ENCODE measurements around the gene STYXL1.

Gene STYXL1

DNA sequence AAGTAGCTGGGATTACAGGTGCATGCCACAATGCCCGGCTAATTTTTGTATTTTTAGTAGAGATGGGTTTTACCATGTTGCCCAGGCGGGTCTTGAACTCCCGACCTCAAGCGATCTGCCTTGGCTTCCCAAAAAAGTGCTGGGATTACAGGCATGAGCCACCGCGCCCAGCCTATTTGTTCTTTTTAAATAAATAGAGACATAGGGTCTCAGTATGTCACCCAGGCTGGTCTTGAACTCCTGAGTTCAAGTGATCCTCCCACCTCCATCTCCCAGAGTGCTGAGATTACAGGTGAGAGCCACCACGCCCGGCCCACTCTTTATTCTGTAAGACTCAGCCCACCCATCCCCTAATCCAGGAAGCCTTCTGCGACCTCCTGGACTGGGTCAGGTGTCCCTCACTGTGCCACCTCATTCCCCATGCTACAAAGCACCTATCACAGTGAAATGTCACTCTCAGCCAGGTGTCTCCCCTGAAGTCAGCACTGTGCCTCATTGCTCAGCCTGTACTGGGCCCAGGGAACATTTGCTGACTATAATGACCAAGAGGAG, 56.2 kb downstream of the STYXL1 start:
- DNase-seq, result no peak

DNA sequence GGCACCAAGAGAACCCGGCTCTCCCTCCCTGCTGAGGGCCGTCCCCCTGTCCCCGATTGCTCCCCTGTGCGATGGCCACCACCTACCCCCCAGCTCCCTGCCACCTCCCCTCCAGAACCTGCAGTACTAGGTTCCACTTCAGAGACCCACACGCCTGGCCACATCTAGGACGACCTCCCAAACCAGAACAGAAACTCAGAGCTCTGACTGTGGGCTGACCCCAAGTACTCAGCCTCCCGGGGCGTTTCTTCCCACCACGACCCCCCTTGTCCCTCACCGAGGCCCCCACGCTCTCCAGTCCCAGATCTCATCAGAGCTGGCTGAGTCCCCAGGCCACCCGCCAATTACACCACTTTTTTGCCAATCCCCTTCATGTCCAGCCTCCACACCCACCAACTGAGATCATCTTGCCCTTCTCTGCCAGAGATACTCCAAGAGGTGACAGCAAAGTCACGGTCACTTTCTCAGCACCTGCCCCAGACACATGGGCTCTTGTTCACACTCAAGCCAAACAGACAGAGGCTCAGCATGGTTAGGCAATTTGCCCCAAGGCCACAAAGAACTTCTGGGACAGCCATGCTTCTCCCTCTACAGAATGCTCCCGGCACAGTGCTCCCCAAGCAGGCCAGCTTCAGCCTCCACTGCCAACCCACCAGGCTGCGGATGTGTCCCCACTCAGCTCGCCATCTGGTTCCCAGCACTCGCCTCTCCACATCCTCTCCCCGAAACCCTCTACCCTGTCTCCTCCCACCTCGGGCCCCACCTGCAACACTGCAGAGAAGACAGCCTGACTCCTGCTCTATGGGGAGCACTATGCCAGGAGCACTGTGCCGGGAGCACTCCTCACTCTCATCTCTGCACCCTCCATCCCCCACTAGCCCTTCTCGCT, 58.1 kb downstream of the STYXL1 start:
- DNase-seq, result no peak

- DNase-seq, result no peak
Observed at GRCh38 chr7:75988568-75989499, 59.0 kb downstream of the STYXL1 start.

DNA sequence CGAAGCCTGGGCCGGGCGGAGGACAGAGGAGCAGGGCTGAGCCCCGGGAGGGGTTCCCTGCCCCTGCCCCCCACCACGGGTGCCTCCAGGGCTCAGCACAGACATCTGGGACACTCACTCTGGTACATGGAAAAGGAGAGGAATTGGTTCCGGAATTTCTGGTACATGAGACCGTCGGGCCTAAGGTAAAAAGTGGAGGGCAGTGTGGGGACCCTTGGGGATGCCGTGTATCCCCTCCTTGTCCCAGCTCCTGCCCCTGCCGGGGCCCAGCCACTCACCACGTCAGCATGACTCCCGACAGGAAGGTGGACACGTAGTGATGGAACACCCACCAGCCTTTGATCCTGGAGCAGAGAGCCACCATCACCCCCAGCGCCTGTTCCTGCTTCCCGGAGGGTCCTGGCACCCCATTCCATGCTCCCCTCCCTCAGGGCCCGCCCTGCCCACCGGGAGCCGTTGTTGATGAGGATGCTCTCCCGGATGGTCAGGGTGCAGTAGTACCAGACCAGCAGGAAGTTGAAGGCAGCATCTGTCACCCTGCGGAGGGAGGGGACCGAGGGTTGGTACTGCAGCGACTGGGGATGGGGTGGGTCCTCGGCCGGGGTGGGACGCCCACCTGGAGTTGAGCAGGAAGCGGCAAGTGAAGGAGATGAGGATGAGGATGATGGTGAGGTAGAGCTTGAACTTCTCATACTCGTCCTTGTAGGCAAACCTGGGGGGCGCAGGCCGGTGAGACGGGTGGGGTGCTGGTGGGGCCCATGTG, 59.8 kb downstream of the STYXL1 start:
- DNase-seq, result no peak

- no peak for DNase-seq
Observed at GRCh38 chr7:75987026-75987804, 60.6 kb downstream of the STYXL1 start.

GRCh38 chr7:75986147-75986781, 61.5 kb downstream of the STYXL1 start:
- no peak for DNase-seq

DNA sequence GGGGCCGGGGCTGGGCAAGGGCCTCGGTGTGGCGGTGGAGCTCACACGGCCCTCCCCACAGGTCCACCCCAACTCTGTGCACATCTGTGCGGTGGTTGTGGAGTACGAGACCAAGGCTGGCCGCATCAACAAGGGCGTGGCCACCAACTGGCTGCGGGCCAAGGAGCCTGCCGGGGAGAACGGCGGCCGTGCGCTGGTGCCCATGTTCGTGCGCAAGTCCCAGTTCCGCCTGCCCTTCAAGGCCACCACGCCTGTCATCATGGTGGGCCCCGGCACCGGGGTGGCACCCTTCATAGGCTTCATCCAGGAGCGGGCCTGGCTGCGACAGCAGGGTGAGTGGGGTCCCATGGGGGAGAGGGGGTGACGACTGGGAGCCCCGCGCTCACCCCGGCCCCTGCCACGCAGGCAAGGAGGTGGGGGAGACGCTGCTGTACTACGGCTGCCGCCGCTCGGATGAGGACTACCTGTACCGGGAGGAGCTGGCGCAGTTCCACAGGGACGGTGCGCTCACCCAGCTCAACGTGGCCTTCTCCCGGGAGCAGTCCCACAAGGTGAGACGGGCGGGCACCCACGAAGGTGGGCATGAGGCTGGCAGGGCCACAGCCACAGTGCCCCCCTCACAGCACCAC, 62.2 kb downstream of the STYXL1 start:
- no peak for DNase-seq

DNA sequence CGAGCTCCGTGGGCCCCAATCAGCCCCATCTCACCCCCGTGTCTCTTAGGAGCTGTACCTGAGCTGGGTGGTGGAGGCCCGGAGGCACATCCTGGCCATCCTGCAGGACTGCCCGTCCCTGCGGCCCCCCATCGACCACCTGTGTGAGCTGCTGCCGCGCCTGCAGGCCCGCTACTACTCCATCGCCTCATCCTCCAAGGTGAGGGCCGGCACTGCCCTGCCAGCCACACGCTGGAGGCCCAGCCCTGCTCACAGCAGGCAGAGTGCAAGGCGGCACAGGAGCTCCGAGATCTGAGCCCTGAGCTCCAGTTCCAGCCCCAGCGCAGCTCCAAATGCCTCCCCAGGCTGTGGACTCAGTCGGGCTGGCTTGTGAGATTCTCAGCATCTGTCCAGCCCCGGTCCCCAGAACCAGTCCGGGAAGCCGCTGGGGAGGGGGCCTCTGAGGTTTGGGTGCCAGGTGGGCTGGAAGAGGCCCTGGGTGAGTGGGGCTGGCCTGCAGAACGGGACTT, 62.7 kb downstream of the STYXL1 start:
- no peak for DNase-seq

- no peak for DNase-seq
Observed at GRCh38 chr7:75984130-75985008, 63.4 kb downstream of the STYXL1 start.

DNA sequence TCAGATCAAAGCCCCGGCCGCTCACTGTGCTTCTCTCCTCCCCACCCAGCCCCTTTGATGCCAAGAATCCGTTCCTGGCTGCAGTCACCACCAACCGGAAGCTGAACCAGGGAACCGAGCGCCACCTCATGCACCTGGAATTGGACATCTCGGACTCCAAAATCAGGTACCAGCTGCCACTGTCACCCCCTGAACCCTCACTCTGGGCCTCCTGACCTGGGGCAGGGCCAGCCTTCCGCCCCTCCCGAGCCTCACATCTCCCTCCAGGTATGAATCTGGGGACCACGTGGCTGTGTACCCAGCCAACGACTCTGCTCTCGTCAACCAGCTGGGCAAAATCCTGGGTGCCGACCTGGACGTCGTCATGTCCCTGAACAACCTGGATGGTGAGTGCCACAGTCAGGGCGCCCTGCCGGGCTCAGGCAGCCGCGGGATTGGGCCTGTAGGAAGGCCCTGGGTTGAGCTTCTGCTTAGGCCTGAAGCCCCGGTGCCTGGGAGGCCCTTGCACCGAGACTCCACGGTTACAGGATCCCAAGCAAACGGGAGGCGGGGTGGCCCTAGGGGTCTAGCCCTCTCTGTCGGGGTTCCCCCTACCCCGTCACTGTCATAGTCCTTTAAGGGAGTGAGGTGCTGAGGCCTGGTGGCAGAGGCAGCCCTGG, 64.2 kb downstream of the STYXL1 start:
- DNase-seq, result no peak

DNA sequence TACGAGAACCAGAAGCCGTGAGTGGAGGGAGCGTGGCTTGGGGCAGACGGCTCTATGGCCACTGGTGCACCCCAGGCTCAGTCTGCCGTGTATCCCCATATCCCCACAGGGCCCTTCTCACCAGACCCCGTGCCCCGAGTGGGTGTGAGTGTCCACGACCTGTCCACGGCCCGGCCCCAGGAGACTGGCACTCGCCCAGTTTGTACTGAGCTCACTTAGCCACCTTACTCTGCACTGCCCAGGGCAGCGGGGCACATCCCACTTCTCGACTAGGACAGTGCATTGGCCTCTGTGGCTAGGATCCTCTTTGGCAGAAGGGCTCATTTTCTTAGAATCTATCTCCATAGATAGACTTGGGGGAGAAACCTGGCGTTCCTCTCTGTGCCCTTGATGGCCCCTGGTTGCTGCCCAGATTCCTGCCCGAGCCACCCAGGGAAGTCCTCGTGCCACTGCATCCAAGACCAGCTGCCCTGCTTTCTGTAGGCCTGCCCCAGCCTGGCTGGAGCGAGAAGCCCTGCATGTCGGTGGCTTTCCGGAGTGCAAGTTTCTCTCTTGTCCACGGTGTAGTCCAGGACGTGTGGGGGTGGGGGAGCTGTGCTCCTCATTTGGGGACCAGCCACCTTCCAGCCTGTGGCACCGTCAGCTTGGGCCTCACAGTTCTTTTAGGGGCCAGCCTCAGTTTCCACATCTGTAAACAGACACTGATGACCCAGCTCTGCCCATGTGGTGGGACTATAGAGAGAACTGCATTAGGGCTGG, 65.3 kb downstream of the STYXL1 start:
- no peak for DNase-seq

DNA sequence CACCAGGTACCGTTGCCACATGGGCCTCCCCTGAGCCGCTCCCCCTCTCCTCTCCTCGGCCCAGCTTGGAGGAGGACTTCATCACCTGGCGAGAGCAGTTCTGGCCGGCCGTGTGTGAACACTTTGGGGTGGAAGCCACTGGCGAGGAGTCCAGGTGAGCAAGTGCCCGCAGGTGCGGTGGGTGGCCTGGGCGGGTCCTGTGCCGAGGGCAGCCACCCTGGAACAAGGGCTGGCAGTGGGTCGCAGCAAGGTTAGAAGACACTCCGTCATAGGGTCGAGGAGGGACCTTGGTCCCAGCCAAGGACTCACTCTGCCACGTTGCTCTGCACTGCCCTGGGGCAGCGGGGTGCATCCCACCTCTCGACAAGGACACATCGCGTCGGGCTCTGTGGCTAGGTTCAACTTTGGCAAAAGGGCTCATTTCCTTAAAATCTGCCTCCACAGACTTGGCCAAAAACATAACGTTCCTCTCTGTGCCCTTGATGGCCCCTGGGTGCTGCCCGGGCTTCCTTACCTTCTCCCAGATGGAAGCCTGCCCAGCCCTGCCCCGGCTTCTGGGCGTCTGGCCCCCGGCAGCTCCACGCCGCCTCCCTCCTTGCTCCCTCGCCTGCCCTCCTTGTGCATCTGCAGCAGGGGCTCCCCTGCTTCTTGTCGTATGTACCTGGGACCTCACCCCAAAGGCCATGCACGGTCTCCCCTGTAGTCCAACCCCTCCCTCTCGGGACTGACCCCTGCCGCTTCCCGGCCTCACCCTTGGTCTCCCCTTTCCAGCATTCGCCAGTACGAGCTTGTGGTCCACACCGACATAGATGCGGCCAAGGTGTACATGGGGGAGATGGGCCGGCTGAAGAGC, 66.1 kb downstream of the STYXL1 start:
- no peak for DNase-seq

- no peak for DNase-seq
Observed at GRCh38 chr7:75981203-75981452, 66.7 kb downstream of the STYXL1 start.

DNA sequence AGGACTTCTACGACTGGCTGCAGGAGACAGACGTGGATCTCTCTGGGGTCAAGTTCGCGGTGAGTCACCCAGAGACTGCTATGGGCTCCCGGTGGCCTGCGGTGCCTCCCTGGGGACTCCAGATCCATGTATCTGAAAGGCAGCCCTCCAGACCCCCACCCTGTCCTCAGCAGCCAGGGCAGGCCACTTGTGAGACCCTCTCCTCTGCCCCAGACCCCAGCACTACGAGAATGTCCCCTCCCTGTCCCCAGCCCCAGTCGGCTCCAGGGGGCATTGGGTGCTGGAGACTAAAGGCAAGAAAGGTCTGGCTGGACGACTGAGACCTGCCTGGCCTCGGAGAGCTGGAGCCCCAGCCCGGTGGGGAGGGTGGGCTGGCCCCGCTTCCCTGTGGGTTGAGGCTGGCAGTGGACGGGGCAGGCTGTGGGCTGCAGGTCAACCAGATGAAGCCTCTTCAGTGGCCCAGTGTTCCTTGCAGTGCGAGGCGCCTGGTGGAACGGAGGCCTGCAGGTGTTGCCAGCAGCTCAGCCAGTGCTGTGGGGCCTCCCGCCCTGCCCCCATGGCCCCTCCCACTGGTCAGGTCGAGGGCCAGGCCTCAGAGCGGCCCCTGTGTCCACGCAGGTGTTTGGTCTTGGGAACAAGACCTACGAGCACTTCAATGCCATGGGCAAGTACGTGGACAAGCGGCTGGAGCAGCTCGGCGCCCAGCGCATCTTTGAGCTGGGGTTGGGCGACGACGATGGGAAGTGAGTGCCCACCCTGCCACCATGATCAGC, 67.2 kb downstream of the STYXL1 start:
- no peak for DNase-seq

DNA sequence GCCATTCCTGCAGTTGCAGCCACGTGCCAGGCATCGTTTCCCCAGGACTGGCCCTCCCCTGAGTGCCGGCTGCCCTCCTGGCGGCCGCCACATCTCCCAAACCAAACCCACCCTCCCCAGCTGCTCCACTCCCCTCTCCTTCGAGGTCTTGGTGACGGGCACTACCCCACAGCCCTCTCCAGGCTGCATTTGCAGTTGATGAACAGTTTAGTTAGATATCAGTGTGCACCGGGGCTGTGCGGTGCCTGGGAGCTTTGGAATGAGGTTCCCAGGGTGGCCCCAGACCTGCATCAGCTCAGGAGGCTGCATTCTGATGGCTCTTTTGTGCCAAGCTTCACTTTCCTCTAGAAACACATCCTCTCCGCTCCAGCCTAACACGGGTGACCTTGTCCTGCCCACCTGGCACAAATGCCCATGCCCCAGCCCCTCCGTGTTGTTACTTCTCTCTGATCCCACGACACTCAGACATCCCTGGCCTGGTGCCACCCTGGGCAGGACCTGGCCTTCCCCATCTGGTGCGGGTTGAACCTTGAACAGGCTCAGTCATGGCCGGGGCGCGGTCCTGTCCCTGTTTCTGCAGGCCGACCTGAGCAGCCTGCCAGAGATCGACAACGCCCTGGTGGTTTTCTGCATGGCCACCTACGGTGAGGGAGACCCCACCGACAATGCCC, 67.9 kb downstream of the STYXL1 start:
- no peak for DNase-seq

GRCh38 chr7:75977743-75978142, 70.1 kb downstream of the STYXL1 start:
- no peak for DNase-seq

Measured in SHP77 treated with DMSO at 0.1 percent for 48 hours (cell line).